PC-9 (cell line): ENCODE data around the gene RETREG3.

ENCODE experiments used
- CTCF ChIP-seq: fragments of 200-600 bp; sonication (generic); conservative IDR thresholded peaks from 2 replicates; pipeline ENCODE4 v1.6.1; 2017; ENCODE audit warnings: mixed run types, antibody characterized with exemption, mild to moderate bottlenecking, moderate library complexity
- EZH2 ChIP-seq: fragments of 200-600 bp; sonication (generic); IDR thresholded peaks from 2 replicates; pipeline ENCODE4 v1.8.0; 2017; ENCODE audit warnings: antibody characterized with exemption, low read depth

- TF ChIP-seq CTCF (no peak), EZH2 (no peak)
Observed at GRCh38 chr17:42573095-42573494, 36.1 kb downstream of the RETREG3 start.
